Activated T-helper 9 cell treated with anti-CD3 and anti-CD28 coated beads, Interleukin-2, amount 50 U/mL, for 16 hours (primary cell): ENCODE measurements around the gene TPSB2.
"Not testable (repeated sequence)": the region's sequence is repeated elsewhere in the genome, so short reads cannot be mapped to it uniquely, and the experiment has no call there.

ENCODE experiments used
- DNase-seq: peaks from one replicate; pipeline ENCODE4 v3.0.0-alpha.2; 2020; ENCODE audit warnings: low read depth

TPSB2 gene

GRCh38 chr16:1261131-1261892 is 31.3 kb upstream of the TPSB2 start:
- DNase-seq: no peak

GRCh38 chr16:1260101-1260680 is 30.2 kb upstream of the TPSB2 start:
- no peak for DNase-seq

GRCh38 chr16:1259760-1260068 is 29.7 kb upstream of the TPSB2 start:
- no peak for DNase-seq

- no peak for DNase-seq
These were observed 29.1 kb upstream of the TPSB2 start for GRCh38 chr16:1258906-1259759.

GRCh38 chr16:1258225-1258600 is 28.2 kb upstream of the TPSB2 start:
- no peak for DNase-seq

- DNase-seq: no peak
These were observed 27.7 kb upstream of the TPSB2 start for GRCh38 chr16:1257561-1258224.

- DNase-seq: no peak
These were observed 26.9 kb upstream of the TPSB2 start for GRCh38 chr16:1256874-1257322.

- DNase-seq: not testable (repeated sequence)
These were observed 26.4 kb upstream of the TPSB2 start for GRCh38 chr16:1256296-1256873.

GRCh38 chr16:1255276-1256122 is 25.5 kb upstream of the TPSB2 start, which contains the start of gene TPSD1:
Gene TPSD1 (plus strand): TSS chr16:1256069. CDS start chr16:1256281, 212 bp downstream.
- DNase-seq: not testable (repeated sequence)

GRCh38 chr16:1254821-1255220 is 24.8 kb upstream of the TPSB2 start:
- not testable (repeated sequence) for DNase-seq

- not testable (repeated sequence) for DNase-seq
These were observed 23.8 kb upstream of the TPSB2 start for GRCh38 chr16:1253701-1254364.

GRCh38 chr16:1249031-1249755 is 19.2 kb upstream of the TPSB2 start:
- DNase-seq: not testable (repeated sequence)

GRCh38 chr16:1247903-1248537 is 18.0 kb upstream of the TPSB2 start:
- not testable (repeated sequence) for DNase-seq

- DNase-seq: no peak
These were observed 15.6 kb upstream of the TPSB2 start for GRCh38 chr16:1245452-1246020.

- no peak for DNase-seq
These were observed 14.9 kb upstream of the TPSB2 start for GRCh38 chr16:1244881-1245280.

- DNase-seq: not testable (repeated sequence)
These were observed 14.2 kb upstream of the TPSB2 start for GRCh38 chr16:1243907-1244850.

- DNase-seq: not testable (repeated sequence)
These were observed 13.4 kb upstream of the TPSB2 start for GRCh38 chr16:1243363-1243762.

- not testable (repeated sequence) for DNase-seq
These were observed 11.1 kb upstream of the TPSB2 start for GRCh38 chr16:1241081-1241480.
